Stimulated activated CD8-positive, alpha-beta memory T cell treated with anti-CD3 and anti-CD28 coated beads, Interleukin-15, amount 100 ng/mL, for 24 hours (primary cell): ENCODE data around the gene MRPL40.

Experiments
- DNase-seq: peaks from one replicate; pipeline ENCODE4 v3.0.0-alpha.2; 2020; ENCODE audit warnings: low read depth

MRPL40 gene

DNA sequence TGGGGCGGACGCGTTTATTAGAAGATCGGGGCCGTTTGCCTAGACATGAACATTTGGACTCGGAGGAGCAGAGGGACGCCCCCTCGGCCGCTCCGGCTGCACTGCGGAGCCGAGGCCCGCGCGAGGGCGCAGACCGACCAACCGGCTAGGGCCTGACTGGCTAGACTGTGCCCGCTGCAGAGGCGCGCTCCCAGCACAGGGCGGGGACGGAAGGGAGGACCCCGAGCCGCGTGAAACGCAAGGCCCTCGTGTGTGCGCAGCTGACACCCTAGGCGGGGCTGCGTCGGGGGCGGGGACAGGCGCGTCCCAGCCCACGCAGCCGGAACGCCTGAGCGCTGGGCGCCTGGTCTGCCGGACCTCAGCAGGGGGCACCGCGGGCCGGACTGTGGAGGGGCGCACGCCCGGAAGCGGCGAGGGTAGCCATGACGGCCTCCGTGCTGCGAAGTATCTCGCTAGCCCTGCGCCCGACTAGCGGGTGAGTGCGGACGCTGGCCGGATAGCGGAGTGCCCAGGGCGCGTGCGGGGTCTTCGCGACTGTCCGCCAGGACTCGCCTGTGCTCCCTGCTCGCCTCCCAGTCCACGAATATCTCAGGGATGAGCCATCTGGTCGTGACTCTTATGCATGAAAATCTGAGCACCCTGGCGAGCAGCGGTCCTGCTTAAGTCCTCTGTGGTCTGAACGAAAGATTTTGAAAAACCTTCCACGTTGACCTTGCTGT, at the start of gene MRPL40:
Gene MRPL40, plus strand, starts transcription at position 413 of the 719 bp plus-strand sequence. Its CDS starts 10 bp downstream, at position 423.
- DNase-seq: peak; percentile 82

GRCh38 chr22:19383292-19383691, 49.1 kb upstream of the MRPL40 start:
- DNase-seq: no peak

DNA sequence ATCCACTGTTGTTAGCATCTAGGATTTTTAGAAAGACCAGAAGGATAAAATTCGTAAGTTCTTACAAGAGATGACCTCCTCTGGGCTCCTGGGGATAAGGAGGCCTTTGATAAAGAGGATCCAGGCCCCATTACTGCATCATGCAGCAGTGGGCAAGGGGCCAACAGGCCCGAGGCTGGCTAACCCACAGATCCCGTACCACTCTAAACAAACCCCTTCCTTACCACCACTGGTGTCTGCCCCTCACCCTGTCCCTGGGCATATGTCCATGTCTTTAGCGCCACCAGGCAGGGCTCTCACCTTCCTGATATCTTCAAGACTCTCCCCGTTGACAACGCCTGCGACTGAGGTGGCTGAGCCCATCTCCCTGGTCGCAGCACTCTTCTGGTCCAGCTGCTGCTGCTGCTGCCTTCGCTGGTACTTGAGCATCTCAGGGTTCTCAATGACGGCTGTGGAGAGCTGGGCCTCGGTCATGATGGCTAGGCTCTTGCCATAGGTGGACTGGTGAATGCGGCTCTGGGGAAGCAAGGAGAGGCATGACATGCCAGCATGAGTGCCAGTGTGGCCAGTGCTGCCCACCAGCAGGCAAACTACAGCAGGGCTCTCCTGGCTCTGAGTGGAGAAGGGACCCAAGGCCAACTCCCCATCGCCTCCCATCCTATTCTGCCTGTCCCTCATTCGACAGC, 47.0 kb upstream of the MRPL40 start:
- DNase-seq: no peak

- no peak for DNase-seq
Observed at GRCh38 chr22:19386248-19386647, 46.1 kb upstream of the MRPL40 start.

GRCh38 chr22:19387038-19387437, 45.3 kb upstream of the MRPL40 start:
- DNase-seq: no peak

- no peak for DNase-seq
Observed at GRCh38 chr22:19387575-19387974, 44.8 kb upstream of the MRPL40 start.

GRCh38 chr22:19393704-19394103, 38.6 kb upstream of the MRPL40 start:
- DNase-seq: no peak

DNA sequence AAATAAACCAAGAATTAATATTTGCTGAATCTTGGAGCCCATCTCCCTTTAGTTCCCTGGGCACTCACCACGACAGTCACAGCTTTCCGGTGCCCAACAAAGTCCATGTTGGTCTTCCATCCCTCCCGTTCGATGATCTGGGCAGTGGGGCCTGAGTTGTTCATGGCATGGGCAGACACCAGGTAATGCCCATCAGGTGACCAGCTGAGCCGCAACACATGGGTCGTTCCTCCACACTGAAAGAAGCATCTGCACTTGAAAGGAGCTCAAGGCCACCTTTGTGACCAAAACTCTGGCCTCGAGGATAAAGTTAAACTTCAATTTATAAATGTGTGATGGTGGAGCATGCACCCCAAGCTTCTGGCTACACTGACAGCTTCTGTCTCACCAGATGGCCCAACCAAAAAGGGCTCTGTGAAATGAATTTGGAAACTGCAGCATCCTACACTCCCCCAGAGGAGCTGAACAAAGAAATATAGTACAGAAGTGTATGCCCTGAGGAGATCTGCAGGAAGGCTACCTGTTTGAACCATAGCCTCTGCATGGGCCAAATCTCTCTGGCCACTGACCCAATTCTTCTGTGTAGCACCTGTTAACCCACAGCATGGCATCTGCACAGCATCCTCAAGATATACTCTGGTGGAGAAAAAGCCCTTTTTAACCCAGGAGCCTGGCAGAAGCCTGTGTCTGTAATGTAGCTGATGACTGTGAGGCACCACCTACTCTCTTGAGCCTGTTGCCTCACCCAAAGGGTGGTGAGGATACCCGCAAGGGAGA, 37.9 kb upstream of the MRPL40 start:
- DNase-seq: no peak

DNA sequence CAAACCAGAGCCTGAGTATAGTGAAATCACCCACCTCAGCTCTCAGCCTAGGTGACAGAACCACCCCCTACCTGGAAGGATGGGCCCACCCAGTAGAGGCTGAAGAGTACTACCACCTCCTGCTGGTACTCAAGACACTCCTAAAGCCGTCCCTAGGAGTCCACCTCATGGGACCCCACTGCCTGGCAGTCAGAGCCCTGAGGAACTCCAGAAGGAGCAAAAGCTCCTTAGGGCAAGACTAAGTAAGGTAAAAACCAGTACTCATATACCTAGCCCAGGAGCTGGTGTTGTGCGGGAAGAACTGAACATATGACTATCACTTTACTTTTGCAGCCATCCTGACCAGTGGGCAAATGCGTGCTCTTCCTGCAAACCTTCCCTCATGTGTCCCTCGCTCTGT, 37.1 kb upstream of the MRPL40 start:
- no peak for DNase-seq

DNA sequence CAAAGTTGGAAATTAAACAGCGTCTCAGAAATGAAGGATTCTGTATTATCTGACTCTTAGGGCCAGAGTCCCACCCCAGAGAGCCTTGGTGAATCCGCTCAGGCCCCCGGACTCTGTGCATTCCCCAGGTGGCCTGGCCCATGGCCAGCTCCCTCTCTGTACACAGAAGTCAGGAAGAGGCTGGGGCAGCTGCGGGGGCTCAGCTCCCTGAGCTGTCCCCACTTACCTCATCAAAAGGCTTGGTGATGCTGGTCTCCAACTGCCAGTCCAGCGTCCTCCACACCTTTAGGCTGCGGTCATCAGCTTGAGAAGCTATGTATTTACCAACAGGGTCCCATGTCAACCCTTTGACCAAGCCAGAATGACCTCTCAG, 35.8 kb upstream of the MRPL40 start:
- no peak for DNase-seq

- DNase-seq: no peak
Observed at GRCh38 chr22:19396934-19397733, 35.2 kb upstream of the MRPL40 start.

DNA sequence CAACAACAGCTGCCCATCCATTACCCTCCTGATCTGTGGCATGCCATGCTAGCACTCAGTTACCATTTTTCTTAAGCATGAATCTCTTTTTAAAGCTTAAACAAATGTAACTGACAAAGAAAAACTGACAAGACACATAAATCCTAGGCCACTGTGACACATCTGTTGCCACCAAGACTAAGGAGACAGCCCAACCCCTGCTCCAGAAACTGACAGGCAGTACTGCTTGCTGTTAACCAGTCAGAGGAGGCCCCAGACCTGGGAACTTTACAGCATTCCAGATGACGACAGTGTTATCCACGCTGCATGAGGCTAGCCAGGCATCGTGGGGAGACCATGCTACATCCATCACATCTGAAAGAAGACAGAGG, 34.6 kb upstream of the MRPL40 start:
- DNase-seq: no peak

DNA sequence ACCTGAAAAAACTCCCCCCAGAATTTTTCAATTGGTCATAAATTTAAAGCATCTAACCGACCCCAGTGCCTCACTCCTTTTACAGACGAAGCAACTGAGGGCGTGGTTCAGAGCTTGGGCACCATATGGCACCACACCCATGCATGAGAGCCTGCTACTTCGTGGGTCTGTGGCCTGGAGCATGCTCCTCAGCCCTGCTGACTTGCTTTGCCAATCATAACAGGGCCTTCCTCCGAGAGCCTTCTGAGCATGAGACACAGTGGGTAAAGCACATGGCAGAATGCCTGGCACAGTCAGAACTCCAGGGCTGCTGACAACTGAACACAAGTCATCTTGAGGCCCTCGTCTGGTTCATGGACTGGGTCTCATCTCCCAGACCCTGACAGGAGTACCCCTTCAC, 34.1 kb upstream of the MRPL40 start:
- no peak for DNase-seq

- DNase-seq: no peak
Observed at GRCh38 chr22:19398652-19399051, 33.7 kb upstream of the MRPL40 start.

- DNase-seq: no peak
Observed at GRCh38 chr22:19400881-19401280, 31.5 kb upstream of the MRPL40 start.

- DNase-seq: no peak
Observed at GRCh38 chr22:19401483-19401882, 30.9 kb upstream of the MRPL40 start.

DNA sequence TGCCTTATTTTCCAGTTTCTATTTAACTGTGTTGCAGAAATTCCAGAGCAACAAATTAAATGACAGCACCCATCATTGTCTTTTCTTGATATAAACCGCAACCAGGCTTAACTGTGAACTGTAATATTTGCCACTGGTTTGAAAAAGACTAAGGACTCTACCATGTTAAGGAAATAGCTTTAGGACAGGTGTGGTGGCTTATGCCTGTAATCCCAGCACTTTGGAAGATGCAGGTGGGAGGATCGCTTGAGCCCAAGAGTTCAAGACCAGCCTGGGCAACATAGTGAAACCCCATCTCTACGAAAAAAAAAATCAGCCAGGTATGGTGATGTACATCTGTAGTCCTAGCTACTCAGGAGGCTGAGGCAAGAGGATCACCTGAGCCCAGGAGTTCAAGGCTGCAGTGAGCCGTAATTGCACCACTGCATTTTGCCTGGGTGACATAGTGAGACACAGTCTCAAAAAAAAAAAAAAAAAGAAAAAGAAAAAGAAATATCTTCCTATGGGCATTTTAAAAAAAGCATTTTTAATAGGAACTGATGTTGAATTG, 29.6 kb upstream of the MRPL40 start:
- no peak for DNase-seq

DNA sequence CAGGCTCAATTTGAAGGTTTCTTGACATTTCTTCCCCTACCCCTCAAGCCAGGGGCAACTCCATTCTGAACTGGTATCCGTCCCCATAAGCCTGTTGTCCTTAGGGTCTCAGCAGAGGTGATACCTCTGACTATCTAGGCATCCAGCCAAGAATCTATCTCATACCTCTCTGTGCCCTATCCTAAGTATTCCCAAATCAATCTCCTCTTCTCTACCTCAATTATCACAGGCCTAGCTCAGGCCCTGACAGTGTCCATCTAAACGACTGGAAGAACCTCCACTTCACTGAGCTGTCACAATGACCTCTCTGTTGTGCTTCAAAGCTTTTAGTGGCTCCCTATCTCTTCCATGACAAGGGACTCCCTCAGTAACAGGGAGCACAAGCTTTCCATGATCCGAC, 27.7 kb upstream of the MRPL40 start:
- DNase-seq: no peak

GRCh38 chr22:19405133-19405532, 27.2 kb upstream of the MRPL40 start:
- no peak for DNase-seq

GRCh38 chr22:19405652-19406051, 26.7 kb upstream of the MRPL40 start:
- DNase-seq: no peak

- no peak for DNase-seq
Observed at GRCh38 chr22:19406281-19406811, 26.0 kb upstream of the MRPL40 start.

- DNase-seq: no peak
Observed at GRCh38 chr22:19406846-19407245, 25.5 kb upstream of the MRPL40 start.
